Measurements from ENCODE around the gene CXCL13.

Gene CXCL13

GRCh38 chr4:77631276-77631675 lies 25.7 kb downstream of the CXCL13 start:
- no peaks in the 10 kb centered on the region for H3K9me3 ChIP-seq (ENCODE audit: insufficient read depth, low read depth, low read length)
- no peak overlapping the region for H2AFZ ChIP-seq (ENCODE audit: low read length)
- H3K27me3 ChIP-seq (ENCODE audit: insufficient read depth, low read length, poor library complexity, severe bottlenecking): no peaks in the 10 kb centered on the region
- TF ChIP-seq EZH2phosphoT487 (IDR thresholded peaks at IDR 0.05; ENCODE audit: borderline replicate concordance) (no peak), CTCF (conservative IDR thresholded peaks at IDR 0.05; ENCODE audit: low read length) (no peak)
- no peak overlapping the region for H3K4me3 ChIP-seq (ENCODE audit: low read length, poor library complexity, severe bottlenecking)
- H3K79me2 ChIP-seq (ENCODE audit: insufficient read depth, low read length): no peaks in the 10 kb centered on the region
- H3K9me2 ChIP-seq (replicated peaks; ENCODE audit: low read depth, low read length): no peaks in the 10 kb centered on the region
- no peak overlapping the region for H3K4me2 ChIP-seq (ENCODE audit: low read depth, low read length, poor library complexity, severe bottlenecking)
- H3F3A ChIP-seq (ENCODE audit: low read depth): no peaks in the 10 kb centered on the region
- no peaks in the 10 kb centered on the region for H4K20me1 ChIP-seq (ENCODE audit: insufficient read depth, low read length, poor library complexity, severe bottlenecking)
- no peak overlapping the region for H3K9ac ChIP-seq (ENCODE audit: low read depth, low read length, poor library complexity, severe bottlenecking)
- H3K4me1 ChIP-seq (ENCODE audit: insufficient read depth, low read length, poor library complexity, severe bottlenecking): no peaks in the 10 kb centered on the region
- no peaks in the 10 kb centered on the region for H3K36me3 ChIP-seq (ENCODE audit: insufficient read depth, low read length)

DNA sequence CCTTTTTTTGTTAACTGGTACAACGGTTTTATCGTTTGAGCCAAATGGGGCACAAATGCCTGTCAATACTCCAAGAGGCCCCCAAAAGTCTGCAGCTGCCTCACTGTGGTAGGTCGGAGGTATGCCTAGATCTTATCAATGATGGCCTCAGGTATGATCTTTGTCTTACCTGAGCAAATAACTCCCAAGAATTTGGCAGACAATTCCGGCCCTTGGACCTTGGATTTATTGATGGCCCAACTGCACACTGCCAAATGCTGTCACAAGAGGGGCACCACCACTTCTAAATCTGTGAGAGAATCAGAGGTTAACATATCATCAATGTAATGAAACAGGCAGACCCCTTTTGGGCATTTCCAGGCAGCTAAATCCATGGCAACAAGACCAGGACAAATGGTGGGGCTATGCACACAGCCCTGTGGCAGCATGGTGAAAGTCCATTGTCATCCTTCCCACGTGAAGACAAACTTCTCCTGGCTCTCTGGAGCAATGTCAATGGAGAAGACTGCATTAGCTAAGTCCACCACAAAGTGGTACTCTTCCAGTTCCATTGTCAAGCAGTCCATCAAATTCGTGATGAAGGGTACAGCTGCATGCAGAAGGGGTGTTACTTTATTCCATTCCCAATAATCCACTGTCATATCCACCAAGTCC lies 28.6 kb downstream of the CXCL13 start:
- Histone ChIP-seq H3K4me3 (ENCODE audit: low read length, poor library complexity, severe bottlenecking) (no peak overlapping the region), H3K36me3 (ENCODE audit: insufficient read depth, low read length) (no peaks in the 10 kb centered on the region), H3K9me3 (ENCODE audit: insufficient read depth, low read depth, low read length) (no peaks in the 10 kb centered on the region), H3K79me2 (ENCODE audit: insufficient read depth, low read length) (no peaks in the 10 kb centered on the region), H2AFZ (ENCODE audit: low read length) (no peak overlapping the region), H4K20me1 (ENCODE audit: insufficient read depth, low read length, poor library complexity, severe bottlenecking) (no peaks in the 10 kb centered on the region), H3K27me3 (ENCODE audit: insufficient read depth, low read length, poor library complexity, severe bottlenecking) (no peaks in the 10 kb centered on the region), H3F3A (ENCODE audit: low read depth) (no peaks in the 10 kb centered on the region), H3K4me2 (ENCODE audit: low read depth, low read length, poor library complexity, severe bottlenecking) (no peak overlapping the region), H3K9me2 (replicated peaks; ENCODE audit: low read depth, low read length) (no peaks in the 10 kb centered on the region), H3K4me1 (ENCODE audit: insufficient read depth, low read length, poor library complexity, severe bottlenecking) (no peaks in the 10 kb centered on the region), H3K9ac (ENCODE audit: low read depth, low read length, poor library complexity, severe bottlenecking) (no peak overlapping the region)
- TF ChIP-seq CTCF (conservative IDR thresholded peaks at IDR 0.05; ENCODE audit: low read length) (no peak), EZH2phosphoT487 (IDR thresholded peaks at IDR 0.05; ENCODE audit: borderline replicate concordance) (no peak)

DNA sequence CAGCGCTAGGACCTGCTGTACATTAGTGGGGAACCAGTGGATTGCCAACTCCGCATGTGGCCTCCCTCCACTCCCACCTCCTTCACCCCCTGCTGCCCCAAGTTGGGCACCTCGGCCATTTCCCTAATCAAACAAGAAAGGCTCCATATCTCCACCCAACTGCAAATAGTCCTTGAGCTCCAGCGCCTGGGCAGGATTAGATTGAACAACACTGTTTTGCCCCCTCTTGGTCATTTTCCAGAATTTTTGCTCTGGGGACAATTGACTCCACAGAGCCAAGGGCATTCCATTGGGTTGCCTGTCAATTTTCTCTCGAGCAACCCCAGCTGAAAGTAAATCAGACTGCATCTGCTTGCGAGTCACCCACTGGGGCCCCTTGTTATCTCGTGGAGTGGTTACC lies 29.6 kb downstream of the CXCL13 start:
- TF ChIP-seq EZH2phosphoT487 (IDR thresholded peaks at IDR 0.05; ENCODE audit: borderline replicate concordance) (no peak), CTCF (conservative IDR thresholded peaks at IDR 0.05; ENCODE audit: low read length) (no peak)

More for the DNA sequence above, 29.6 kb downstream of the CXCL13 start:
- no peak overlapping the region for H3K9ac ChIP-seq (ENCODE audit: low read depth, low read length, poor library complexity, severe bottlenecking)
- no peak overlapping the region for H2AFZ ChIP-seq (ENCODE audit: low read length)
- no peaks in the 10 kb centered on the region for H3F3A ChIP-seq (ENCODE audit: low read depth)
- H3K27me3 ChIP-seq (ENCODE audit: insufficient read depth, low read length, poor library complexity, severe bottlenecking): no peaks in the 10 kb centered on the region
- no peaks in the 10 kb centered on the region for H3K9me3 ChIP-seq (ENCODE audit: insufficient read depth, low read depth, low read length)
- no peaks in the 10 kb centered on the region for H3K4me1 ChIP-seq (ENCODE audit: insufficient read depth, low read length, poor library complexity, severe bottlenecking)
- H3K36me3 ChIP-seq (ENCODE audit: insufficient read depth, low read length): no peaks in the 10 kb centered on the region
- H3K79me2 ChIP-seq (ENCODE audit: insufficient read depth, low read length): no peaks in the 10 kb centered on the region
- no peaks in the 10 kb centered on the region for H4K20me1 ChIP-seq (ENCODE audit: insufficient read depth, low read length, poor library complexity, severe bottlenecking)
- H3K4me2 ChIP-seq (ENCODE audit: low read depth, low read length, poor library complexity, severe bottlenecking): no peak overlapping the region
- H3K9me2 ChIP-seq (replicated peaks; ENCODE audit: low read depth, low read length): no peaks in the 10 kb centered on the region
- no peak overlapping the region for H3K4me3 ChIP-seq (ENCODE audit: low read length, poor library complexity, severe bottlenecking)

Measured in Loucy (cell line).